GM12878 (cell line): ENCODE data around the gene ZNF276. TPM values are rescaled to one million over a fixed set of nuclear protein-coding genes. Genes with fewer than 3 reads are reported as not detected.

Source experiments
- CHD1 ChIP-seq: IDR thresholded peaks from 2 replicates; pipeline ENCODE4 v1.6.1; 2012; ENCODE audit warnings: low read depth, low read length, improper control_type of control experiment
- CHD2 ChIP-seq: IDR thresholded peaks from 2 replicates; pipeline ENCODE4 v1.6.1; 2011; ENCODE audit warnings: low read depth, low read length, improper control_type of control experiment, borderline replicate concordance
- GATAD2B ChIP-seq: fragments of 450-650 bp; conservative IDR thresholded peaks from 2 replicates; pipeline ENCODE4 v1.6.1; 2017; ENCODE audit warnings: low read depth, mild to moderate bottlenecking, moderate library complexity
- KDM1A ChIP-seq: fragments of 200-600 bp; sonication (generic); IDR thresholded peaks from 2 replicates; pipeline ENCODE4 v1.6.1; 2016; ENCODE audit warnings: borderline replicate concordance
- MTA3 ChIP-seq: IDR thresholded peaks from 2 replicates; pipeline ENCODE4 v1.6.1; 2012; ENCODE audit warnings: low read length, inconsistent platforms, borderline replicate concordance
- POLR2AphosphoS2 ChIP-seq: IDR thresholded peaks from 2 replicates; pipeline ENCODE4 v1.6.1; 2011; ENCODE audit warnings: low read depth, mild to moderate bottlenecking, low read length, improper control_type of control experiment, moderate library complexity
- POU2F2 ChIP-seq: IDR thresholded peaks from 3 replicates; pipeline ENCODE4 v1.6.1; 2011; ENCODE audit warnings: low read depth, mild to moderate bottlenecking, low read length, borderline replicate concordance
- RAD51 ChIP-seq: fragments of 450-650 bp; IDR thresholded peaks from 2 replicates; pipeline ENCODE4 v1.6.1; 2016; ENCODE audit warnings: moderate library complexity, mild to moderate bottlenecking, inconsistent platforms
- RBBP5 ChIP-seq: fragments of 200-600 bp; sonication (generic); conservative IDR thresholded peaks from 2 replicates; pipeline ENCODE4 v1.6.1; 2016
- STAT3 ChIP-seq: IDR thresholded peaks from 2 replicates; pipeline ENCODE4 v1.6.1; 2011; ENCODE audit warnings: low read depth, low read length, improper control_type of control experiment
- SUZ12 ChIP-seq: fragments of 200-600 bp; sonication (generic); IDR thresholded peaks from one replicate; pipeline ENCODE4 v1.6.1; 2018; ENCODE audit warnings: antibody characterized with exemption, mild to moderate bottlenecking; ENCODE audit not compliant: unreplicated experiment
- polyA plus RNA-seq, 11 experiments: library from polyadenylated mRNA; depleted of rRNA in 4 of 11; unstranded in 6 of 11; stranded (reverse) in 5 of 11; fragments of >200 nt; fragmentation: Nextera tagmentation in 4 of 11; fragmentation: Illumina TruSeq in 1 of 11; extraction: Ambion mirVana in 4 of 11; extraction: Trizol in 1 of 11; gene quantifications; 1 replicate in 1 of 11; 2 replicates in 10 of 11; pipeline versions ENCODE4 v1.2.1 to v1.2.3, GENCODE V29; 2011 to 2016; ENCODE audit warnings: inconsistent platforms in 2 of 11, missing spikeins in 2 of 11, low read depth in 1 of 11
- total RNA-seq, 4 experiments: library from RNA; depleted of rRNA in 3 of 4; stranded (reverse); fragments of >200 nt in 3 of 4; fragmentation: Illumina TruSeq in 1 of 4; extraction: Trizol in 1 of 4; gene quantifications; 2 replicates each; pipeline versions ENCODE4 v1.2.1 to v1.2.3, GENCODE V29; 2013 to 2021
- TF ChIP-seq, protein P1 (sequence below): IDR thresholded peaks from 2 replicates; pipeline ENCODE4 v1.6.1; 2011; ENCODE audit warnings: borderline replicate concordance, low read depth, mild to moderate bottlenecking, moderate library complexity, mixed read lengths, low read length; ENCODE audit not compliant: insufficient read depth; ENCODE audit errors: extremely low read length
- TF ChIP-seq, protein P2 (sequence below): fragments of 150-350 bp; IDR thresholded peaks from 2 replicates; pipeline ENCODE4 v1.6.1; 2014; ENCODE audit warnings: mild to moderate bottlenecking, low read depth, low read length
- TF ChIP-seq, protein P3 (sequence below): fragments of 450-650 bp; IDR thresholded peaks from 2 replicates; pipeline ENCODE4 v1.6.1; 2014; ENCODE audit warnings: mild to moderate bottlenecking
- TF ChIP-seq, protein P4 (sequence below): IDR thresholded peaks from 2 replicates; pipeline ENCODE4 v1.6.1; 2011; ENCODE audit warnings: borderline replicate concordance, low read depth, mild to moderate bottlenecking, moderate library complexity, low read length; ENCODE audit not compliant: insufficient read depth, poor library complexity, severe bottlenecking
- TF ChIP-seq, protein P5 (sequence below): fragments of 450-650 bp; IDR thresholded peaks from 2 replicates; pipeline ENCODE4 v1.6.1; 2017; ENCODE audit warnings: low read depth, mild to moderate bottlenecking, moderate library complexity
- TF ChIP-seq, protein P6 (sequence below): fragments of 150-350 bp; IDR thresholded peaks from 2 replicates; pipeline ENCODE4 v1.6.1; 2016; ENCODE audit warnings: low read depth, low read length

The ZNF276 gene
- total and polyA plus RNA-seq, 10 of the 15 experiments (the other 5 are each of a cell fraction or from before 2014, with no cell fraction given): 0.27 to 22.7 (median 8.7) TPM

DNA sequence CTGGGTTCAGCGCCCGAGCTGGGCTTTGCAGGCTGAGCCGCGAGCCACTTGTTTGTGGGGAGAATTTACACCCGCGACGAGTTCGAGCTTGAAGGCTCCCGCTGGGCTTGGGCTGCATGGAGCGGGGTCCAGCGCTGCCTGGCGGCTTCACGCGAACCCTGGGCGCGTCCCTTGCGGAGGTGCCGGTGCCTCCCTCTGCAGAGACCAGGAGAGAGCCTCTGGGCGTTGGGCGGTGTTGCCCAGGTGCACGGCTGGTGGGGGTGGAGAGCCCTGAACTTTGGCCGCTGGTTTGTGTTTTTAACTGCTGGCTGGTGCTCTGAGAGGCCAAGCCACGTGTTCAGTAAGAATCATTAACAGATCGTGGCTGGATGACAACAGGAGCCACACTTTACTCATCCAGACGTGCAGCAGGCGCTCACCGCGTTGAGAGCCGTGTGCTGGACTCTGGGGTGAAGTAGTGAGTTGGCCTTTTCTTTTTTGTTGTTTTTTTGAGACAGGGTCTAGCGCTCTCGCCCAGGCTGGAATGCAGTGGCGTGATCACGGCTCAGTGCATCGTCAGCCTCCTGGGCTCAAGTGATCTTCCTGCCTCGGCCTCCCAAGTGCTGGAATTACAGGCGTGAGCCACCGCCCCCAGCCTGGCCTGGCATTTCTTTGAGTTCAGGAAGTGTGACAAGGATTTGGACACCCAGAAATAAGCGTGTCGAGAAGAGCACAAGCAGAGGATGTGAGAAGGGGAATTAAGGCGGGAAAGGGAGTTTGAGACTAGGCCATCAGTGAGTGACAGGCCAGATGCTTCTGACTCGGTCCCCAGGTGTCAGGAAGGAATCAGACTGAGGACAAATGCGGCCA lies 34.0 kb upstream of the ZNF276 start (continued):
- TF ChIP-seq, protein P1, sequence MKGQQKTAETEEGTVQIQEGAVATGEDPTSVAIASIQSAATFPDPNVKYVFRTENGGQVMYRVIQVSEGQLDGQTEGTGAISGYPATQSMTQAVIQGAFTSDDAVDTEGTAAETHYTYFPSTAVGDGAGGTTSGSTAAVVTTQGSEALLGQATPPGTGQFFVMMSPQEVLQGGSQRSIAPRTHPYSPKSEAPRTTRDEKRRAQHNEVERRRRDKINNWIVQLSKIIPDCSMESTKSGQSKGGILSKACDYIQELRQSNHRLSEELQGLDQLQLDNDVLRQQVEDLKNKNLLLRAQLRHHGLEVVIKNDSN: no peak
- peak; percentile 62; the same call in 1 of the 2 replicates for TF ChIP-seq RAD51
- TF ChIP-seq, protein P2, sequence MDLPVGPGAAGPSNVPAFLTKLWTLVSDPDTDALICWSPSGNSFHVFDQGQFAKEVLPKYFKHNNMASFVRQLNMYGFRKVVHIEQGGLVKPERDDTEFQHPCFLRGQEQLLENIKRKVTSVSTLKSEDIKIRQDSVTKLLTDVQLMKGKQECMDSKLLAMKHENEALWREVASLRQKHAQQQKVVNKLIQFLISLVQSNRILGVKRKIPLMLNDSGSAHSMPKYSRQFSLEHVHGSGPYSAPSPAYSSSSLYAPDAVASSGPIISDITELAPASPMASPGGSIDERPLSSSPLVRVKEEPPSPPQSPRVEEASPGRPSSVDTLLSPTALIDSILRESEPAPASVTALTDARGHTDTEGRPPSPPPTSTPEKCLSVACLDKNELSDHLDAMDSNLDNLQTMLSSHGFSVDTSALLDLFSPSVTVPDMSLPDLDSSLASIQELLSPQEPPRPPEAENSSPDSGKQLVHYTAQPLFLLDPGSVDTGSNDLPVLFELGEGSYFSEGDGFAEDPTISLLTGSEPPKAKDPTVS: no peak
- TF ChIP-seq, protein P3, sequence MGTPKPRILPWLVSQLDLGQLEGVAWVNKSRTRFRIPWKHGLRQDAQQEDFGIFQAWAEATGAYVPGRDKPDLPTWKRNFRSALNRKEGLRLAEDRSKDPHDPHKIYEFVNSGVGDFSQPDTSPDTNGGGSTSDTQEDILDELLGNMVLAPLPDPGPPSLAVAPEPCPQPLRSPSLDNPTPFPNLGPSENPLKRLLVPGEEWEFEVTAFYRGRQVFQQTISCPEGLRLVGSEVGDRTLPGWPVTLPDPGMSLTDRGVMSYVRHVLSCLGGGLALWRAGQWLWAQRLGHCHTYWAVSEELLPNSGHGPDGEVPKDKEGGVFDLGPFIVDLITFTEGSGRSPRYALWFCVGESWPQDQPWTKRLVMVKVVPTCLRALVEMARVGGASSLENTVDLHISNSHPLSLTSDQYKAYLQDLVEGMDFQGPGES: no peak
- no peak for TF ChIP-seq POLR2AphosphoS2
- TF ChIP-seq RBBP5: no peak
- no peak for TF ChIP-seq CHD1
- no peak for TF ChIP-seq KDM1A
- TF ChIP-seq CHD2: no peak
- TF ChIP-seq SUZ12: no peak
- TF ChIP-seq POU2F2: no peak
- no peak; the same call in 1 of the 2 replicates for TF ChIP-seq GATAD2B
- TF ChIP-seq STAT3: no peak
- TF ChIP-seq, protein P4, sequence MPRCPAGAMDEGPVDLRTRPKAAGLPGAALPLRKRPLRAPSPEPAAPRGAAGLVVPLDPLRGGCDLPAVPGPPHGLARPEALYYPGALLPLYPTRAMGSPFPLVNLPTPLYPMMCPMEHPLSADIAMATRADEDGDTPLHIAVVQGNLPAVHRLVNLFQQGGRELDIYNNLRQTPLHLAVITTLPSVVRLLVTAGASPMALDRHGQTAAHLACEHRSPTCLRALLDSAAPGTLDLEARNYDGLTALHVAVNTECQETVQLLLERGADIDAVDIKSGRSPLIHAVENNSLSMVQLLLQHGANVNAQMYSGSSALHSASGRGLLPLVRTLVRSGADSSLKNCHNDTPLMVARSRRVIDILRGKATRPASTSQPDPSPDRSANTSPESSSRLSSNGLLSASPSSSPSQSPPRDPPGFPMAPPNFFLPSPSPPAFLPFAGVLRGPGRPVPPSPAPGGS: no peak
- TF ChIP-seq, protein P5, sequence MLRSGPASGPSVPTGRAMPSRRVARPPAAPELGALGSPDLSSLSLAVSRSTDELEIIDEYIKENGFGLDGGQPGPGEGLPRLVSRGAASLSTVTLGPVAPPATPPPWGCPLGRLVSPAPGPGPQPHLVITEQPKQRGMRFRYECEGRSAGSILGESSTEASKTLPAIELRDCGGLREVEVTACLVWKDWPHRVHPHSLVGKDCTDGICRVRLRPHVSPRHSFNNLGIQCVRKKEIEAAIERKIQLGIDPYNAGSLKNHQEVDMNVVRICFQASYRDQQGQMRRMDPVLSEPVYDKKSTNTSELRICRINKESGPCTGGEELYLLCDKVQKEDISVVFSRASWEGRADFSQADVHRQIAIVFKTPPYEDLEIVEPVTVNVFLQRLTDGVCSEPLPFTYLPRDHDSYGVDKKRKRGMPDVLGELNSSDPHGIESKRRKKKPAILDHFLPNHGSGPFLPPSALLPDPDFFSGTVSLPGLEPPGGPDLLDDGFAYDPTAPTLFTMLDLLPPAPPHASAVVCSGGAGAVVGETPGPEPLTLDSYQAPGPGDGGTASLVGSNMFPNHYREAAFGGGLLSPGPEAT: no peak
- TF ChIP-seq, protein P6, sequence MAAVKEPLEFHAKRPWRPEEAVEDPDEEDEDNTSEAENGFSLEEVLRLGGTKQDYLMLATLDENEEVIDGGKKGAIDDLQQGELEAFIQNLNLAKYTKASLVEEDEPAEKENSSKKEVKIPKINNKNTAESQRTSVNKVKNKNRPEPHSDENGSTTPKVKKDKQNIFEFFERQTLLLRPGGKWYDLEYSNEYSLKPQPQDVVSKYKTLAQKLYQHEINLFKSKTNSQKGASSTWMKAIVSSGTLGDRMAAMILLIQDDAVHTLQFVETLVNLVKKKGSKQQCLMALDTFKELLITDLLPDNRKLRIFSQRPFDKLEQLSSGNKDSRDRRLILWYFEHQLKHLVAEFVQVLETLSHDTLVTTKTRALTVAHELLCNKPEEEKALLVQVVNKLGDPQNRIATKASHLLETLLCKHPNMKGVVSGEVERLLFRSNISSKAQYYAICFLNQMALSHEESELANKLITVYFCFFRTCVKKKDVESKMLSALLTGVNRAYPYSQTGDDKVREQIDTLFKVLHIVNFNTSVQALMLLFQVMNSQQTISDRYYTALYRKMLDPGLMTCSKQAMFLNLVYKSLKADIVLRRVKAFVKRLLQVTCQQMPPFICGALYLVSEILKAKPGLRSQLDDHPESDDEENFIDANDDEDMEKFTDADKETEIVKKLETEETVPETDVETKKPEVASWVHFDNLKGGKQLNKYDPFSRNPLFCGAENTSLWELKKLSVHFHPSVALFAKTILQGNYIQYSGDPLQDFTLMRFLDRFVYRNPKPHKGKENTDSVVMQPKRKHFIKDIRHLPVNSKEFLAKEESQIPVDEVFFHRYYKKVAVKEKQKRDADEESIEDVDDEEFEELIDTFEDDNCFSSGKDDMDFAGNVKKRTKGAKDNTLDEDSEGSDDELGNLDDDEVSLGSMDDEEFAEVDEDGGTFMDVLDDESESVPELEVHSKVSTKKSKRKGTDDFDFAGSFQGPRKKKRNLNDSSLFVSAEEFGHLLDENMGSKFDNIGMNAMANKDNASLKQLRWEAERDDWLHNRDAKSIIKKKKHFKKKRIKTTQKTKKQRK: no peak
- no peak for TF ChIP-seq MTA3
